SK-N-MC (cell line): ENCODE measurements around the gene STAT5B.
"Not testable (repeated sequence)": the region's sequence is repeated elsewhere in the genome, so short reads cannot be mapped to it uniquely, and the experiment has no call there.

Experiments
- DNase-seq: peaks from one replicate; pipeline ENCODE4 v3.0.0-alpha.2; 2011; ENCODE audit warnings: low read depth, low spot score
- H3K27ac ChIP-seq: fragments of 200-600 bp; sonication (generic); 2 replicates; pipeline ENCODE4 v1.5.1; 2016; ENCODE audit warnings: mixed run types
- H3K36me3 ChIP-seq: fragments of 200-600 bp; sonication (generic); 2 replicates; pipeline ENCODE4 v1.6.1; 2017; ENCODE audit warnings: antibody characterized with exemption, low read length, mixed read lengths; ENCODE audit not compliant: insufficient read depth
- H3K4me3 ChIP-seq: fragments of 200-600 bp; sonication (generic); 2 replicates; pipeline ENCODE4 v1.5.1; 2016
- H3K9ac ChIP-seq: fragments of 200-600 bp; sonication (generic); 2 replicates; pipeline ENCODE4 v1.8.0; 2017; ENCODE audit warnings: mixed run types, mixed read lengths; ENCODE audit not compliant: insufficient read length
- H3K9me3 ChIP-seq: fragments of 200-600 bp; sonication (generic); 2 replicates; pipeline ENCODE4 v1.6.1; 2017; ENCODE audit warnings: low read depth, mild to moderate bottlenecking, antibody characterized with exemption, low read length, moderate library complexity, mixed read lengths
- EZH2 ChIP-seq: fragments of 200-600 bp; sonication (generic); IDR thresholded peaks from one replicate; pipeline ENCODE4 v1.6.1; 2017; ENCODE audit warnings: antibody characterized with exemption
- FOXP2 ChIP-seq: optimal IDR thresholded peaks from 2 replicates; pipeline ENCODE3; 2011; ENCODE audit warnings: mild to moderate bottlenecking, moderate library complexity; ENCODE audit not compliant: insufficient read depth; ENCODE audit errors: extremely low read length, control extremely low read depth
- POLR2AphosphoS5 ChIP-seq: IDR thresholded peaks from 2 replicates; pipeline ENCODE4 v1.6.1; 2012; ENCODE audit warnings: mild to moderate bottlenecking, low read depth, low read length, borderline replicate concordance

Gene STAT5B

DNA sequence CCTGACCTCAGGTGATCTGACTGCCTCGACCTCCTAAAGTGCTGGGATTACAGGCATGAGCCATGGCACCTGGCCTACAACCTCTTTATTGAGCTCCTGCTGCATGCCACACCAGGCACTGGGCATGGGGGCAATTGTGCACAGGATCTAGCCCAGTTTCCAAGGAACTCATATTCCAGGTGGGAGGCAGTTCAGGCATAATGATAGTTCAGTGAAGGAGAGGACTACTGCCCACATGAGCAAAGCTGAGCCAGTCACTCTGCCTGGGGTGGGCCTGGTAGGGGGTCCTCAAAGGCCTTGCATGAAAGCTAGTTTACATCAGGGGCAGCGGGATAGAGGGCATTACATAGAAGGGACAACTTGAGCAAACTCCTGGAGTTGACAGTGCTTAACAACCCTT lies 88.4 kb downstream of the STAT5B start:
- H3K27ac ChIP-seq: no peak overlapping the region
- no peak for DNase-seq
- no peak overlapping the region for H3K9ac ChIP-seq
- TF ChIP-seq EZH2: no peak
- no peak for TF ChIP-seq POLR2AphosphoS5
- no peak for TF ChIP-seq FOXP2
- no peak overlapping the region for H3K4me3 ChIP-seq
- H3K9me3 ChIP-seq: no peaks in the 10 kb centered on the region
- no peaks in the 10 kb centered on the region for H3K36me3 ChIP-seq

DNA sequence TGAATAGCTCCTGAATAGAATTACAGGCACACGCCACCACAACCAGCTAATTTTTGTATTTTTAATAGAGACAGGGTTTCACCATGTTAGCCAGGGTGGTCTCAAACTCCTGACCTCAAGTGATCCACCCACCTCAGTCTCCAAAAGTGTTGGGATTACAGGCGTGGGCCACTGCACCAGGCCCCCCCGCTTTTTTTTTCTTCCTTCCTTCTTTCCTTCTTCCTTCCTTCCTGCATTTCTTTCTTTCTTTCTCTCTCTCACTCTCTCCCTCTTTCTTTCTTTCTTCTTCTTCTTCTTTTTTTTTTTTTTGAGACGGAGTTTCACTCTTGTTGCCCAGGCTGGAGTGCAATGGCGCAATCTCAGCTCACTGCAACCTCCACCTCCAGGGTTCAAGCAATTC lies 90.0 kb downstream of the STAT5B start:
- not testable (repeated sequence) for H3K27ac ChIP-seq, H3K9ac ChIP-seq, H3K9me3 ChIP-seq, H3K36me3 ChIP-seq, H3K4me3 ChIP-seq, DNase-seq

- H3K9ac ChIP-seq: no peak overlapping the region
- no peak for DNase-seq
- no peak overlapping the region for H3K4me3 ChIP-seq
- no peaks in the 10 kb centered on the region for H3K9me3 ChIP-seq
- no peaks in the 10 kb centered on the region for H3K36me3 ChIP-seq
- H3K27ac ChIP-seq: no peak overlapping the region
- TF ChIP-seq FOXP2: no peak
- no peak for TF ChIP-seq EZH2
Observed at GRCh38 chr17:42185621-42185930, 90.6 kb downstream of the STAT5B start.

DNA sequence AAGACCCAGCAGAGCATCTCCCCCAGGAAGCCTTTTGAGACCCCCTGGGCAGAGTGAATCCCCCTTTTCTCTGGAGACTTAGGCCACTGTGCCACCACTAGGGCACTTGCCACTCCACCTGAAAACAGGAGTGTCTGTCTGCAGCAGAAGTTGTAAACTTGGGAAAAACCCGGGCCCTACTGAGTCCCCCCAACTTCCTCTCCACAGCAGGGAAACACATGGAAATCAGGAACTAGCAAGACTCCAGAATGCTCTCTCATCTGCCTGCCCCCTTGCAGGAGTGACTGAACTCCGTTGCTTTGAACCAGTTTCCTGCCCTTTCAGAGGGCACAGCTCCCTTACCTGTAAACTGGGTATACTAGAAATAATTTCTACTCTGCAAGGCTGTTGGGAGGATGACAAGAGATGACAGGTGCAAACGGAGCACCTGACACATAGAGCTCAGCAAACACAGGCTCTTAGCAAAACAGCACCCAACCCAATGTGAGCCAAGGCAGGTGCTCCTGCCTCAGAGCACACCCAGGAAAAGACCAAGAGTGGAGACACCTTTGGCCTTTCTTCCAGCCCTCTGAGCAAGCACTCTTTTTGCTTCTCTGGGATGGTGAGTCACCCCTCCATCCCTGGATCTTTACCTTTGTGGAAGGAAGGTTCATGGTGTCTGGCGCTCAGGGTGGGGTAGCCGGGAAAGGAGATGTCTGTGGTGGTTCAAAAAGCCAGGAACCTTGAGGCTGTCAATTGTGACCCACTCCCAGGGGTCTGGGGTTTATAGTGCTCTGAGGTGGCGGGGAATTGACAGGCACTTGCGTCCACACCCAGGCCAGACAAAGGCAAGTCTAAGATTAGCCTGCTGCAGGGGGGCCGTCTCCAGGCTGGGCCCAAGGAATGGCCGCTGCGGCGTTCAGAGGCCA lies 91.2 kb downstream of the STAT5B start, which contains the start of gene HCRT:
Gene HCRT, minus strand, starts transcription at position 740 of the 908 bp plus-strand sequence. Its CDS starts 87 bp downstream, at position 653.
- TF ChIP-seq FOXP2: no peak
- TF ChIP-seq EZH2: no peak
- no peak for TF ChIP-seq POLR2AphosphoS5
- Histone ChIP-seq H3K9ac (no peak within 1 kb of the TSS), H3K9me3 (no peaks in the 10 kb centered on the region), H3K4me3 (peak within 1 kb of the TSS; percentile 56; the same call in 1 of the 2 replicates), H3K27ac (no peak within 1 kb of the TSS), H3K36me3 (no peaks in the 10 kb centered on the region)
- no peak for DNase-seq

DNA sequence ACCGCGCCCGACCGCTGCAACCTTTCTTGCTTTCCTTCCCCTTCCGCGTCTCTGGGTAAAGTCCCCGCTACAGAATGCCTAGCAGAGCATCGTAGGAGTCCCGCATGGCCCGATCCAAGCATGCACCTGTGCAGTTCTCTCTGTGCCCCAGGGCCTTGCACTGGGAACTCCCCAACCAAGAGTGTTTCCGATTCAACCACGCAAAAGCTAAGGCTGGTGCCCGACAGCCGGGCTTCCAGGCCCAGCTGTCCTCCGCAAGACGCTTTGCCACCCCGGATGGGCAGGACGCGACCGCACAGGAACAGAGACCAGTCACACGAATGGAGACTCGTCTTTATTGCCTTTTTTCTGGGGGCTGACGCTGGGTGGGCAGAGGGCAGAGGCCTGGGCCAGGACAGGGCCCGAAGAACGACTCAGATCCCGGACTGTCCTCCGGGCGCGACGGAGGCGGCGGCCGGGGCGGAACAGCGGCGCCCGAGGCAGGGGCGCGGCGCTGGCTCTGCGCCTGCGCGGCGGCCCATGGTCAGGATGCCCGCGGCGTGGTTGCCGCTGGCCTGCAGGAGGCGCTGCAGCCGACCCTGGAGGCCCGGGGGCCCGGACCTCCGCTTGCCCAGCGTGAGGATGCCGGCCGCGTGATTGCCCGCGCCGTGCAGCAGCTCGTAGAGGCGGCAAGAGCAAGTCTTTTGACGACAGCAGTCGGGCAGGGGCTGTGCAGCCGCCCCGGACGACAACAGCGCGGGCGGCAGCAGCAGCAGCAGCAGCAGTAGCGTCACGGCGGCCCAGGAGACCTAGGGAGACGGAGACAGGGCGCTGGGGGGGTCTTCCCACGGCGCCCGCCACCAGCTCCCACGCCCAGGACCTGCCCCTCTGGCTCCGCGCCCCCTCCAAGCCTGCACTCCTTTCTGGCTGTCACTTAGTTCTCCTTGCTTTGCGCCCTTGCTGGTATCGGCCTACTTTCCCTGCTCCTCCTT lies 92.2 kb downstream of the STAT5B start:
- peak overlapping the region; percentile 76 for H3K27ac ChIP-seq
- H3K36me3 ChIP-seq: no peaks in the 10 kb centered on the region
- H3K4me3 ChIP-seq: peak overlapping the region; percentile 56
- H3K9me3 ChIP-seq: no peaks in the 10 kb centered on the region
- TF ChIP-seq EZH2: no peak
- TF ChIP-seq POLR2AphosphoS5: no peak
- TF ChIP-seq FOXP2: no peak
- H3K9ac ChIP-seq: peak overlapping the region; percentile 32
- no peak for DNase-seq

DNA sequence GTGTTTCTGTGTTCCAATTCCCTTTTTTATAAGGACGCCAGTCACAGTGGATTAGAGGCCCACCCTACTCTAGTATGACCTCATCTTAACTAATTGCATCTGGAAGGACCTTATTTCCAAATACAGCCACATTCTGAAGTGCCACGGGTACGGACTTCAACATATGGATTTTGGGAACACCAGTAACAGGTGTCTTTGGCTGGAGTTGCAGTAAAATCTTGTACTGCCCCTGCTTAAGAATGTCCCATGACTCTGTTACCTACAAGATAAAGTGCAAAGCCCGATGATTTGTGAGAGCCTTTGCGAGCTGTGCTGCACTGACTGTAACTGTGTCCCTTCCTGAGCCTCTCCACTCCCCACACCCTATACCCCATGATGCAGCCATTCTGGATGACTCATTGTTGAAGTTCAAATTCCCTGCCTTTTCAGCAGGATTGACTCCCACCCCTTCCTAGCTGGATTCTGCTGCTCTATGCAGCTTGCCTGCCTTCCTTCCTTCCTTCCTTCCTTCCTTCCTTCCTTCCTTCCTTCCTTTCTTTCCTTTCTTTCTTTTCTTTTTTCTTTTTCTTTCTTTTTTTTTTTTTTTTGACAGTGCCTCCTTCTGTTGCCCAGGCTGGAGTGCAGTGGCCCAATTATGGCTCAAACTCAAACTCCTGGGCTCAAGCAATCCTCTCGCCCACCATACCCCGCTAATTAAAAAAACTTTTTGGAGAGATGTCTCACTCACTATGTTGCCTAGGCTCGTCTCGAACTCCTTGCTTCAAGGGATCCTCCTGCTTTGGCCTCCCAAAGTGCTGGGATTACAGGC lies 93.1 kb downstream of the STAT5B start:
- H3K9me3 ChIP-seq: no peaks in the 10 kb centered on the region
- no peak overlapping the region for H3K9ac ChIP-seq
- peak overlapping the region; percentile 76 for H3K27ac ChIP-seq
- H3K4me3 ChIP-seq: peak overlapping the region; percentile 56
- TF ChIP-seq EZH2: no peak
- TF ChIP-seq POLR2AphosphoS5: no peak
- no peak for TF ChIP-seq FOXP2
- DNase-seq: peak; percentile 80
- no peaks in the 10 kb centered on the region for H3K36me3 ChIP-seq

- no peak for DNase-seq
- no peak overlapping the region for H3K27ac ChIP-seq
- no peaks in the 10 kb centered on the region for H3K36me3 ChIP-seq
- H3K9ac ChIP-seq: no peak overlapping the region
- no peaks in the 10 kb centered on the region for H3K9me3 ChIP-seq
- H3K4me3 ChIP-seq: no peak overlapping the region
- TF ChIP-seq POLR2AphosphoS5 (no peak), FOXP2 (no peak), EZH2 (no peak)
Observed at GRCh38 chr17:42181851-42182207, 94.4 kb downstream of the STAT5B start.
